HG02642 (cell line): Measurements from ENCODE around the gene GTF3C1.

ENCODE experiments used
- ATAC-seq: cut with Tn5 transposase; IDR thresholded peaks from one replicate; pipeline ENCODE4 v1.9.1; 2021; ENCODE audit warnings: mild to moderate bottlenecking; ENCODE audit not compliant: unreplicated experiment, poor library complexity

GTF3C1 gene

GRCh38 chr16:27528294-27528693, 21.4 kb downstream of the GTF3C1 start:
- ATAC-seq, result no peak

- no peak for ATAC-seq
Observed at GRCh38 chr16:27526180-27526579, 23.5 kb downstream of the GTF3C1 start.

GRCh38 chr16:27522173-27522707, 27.5 kb downstream of the GTF3C1 start:
- no peak for ATAC-seq

- no peak for ATAC-seq
Observed at GRCh38 chr16:27520982-27521673, 28.6 kb downstream of the GTF3C1 start.

GRCh38 chr16:27518226-27518625, 31.5 kb downstream of the GTF3C1 start:
- ATAC-seq, result no peak

- no peak for ATAC-seq
Observed at GRCh38 chr16:27517664-27518063, 32.0 kb downstream of the GTF3C1 start.

GRCh38 chr16:27516365-27516764, 33.3 kb downstream of the GTF3C1 start:
- ATAC-seq, result no peak

GRCh38 chr16:27515874-27516353, 33.8 kb downstream of the GTF3C1 start:
- peak; percentile 58 for ATAC-seq

GRCh38 chr16:27514806-27515205, 34.9 kb downstream of the GTF3C1 start:
- no peak for ATAC-seq

GRCh38 chr16:27511657-27512448, 37.9 kb downstream of the GTF3C1 start:
- no peak for ATAC-seq

GRCh38 chr16:27508476-27508875, 41.2 kb downstream of the GTF3C1 start:
- ATAC-seq, result no peak

GRCh38 chr16:27506771-27507170, 42.9 kb downstream of the GTF3C1 start:
- no peak for ATAC-seq

GRCh38 chr16:27505297-27506236, 44.1 kb downstream of the GTF3C1 start:
- ATAC-seq, result no peak

GRCh38 chr16:27503662-27504061, 46.1 kb downstream of the GTF3C1 start:
- ATAC-seq, result no peak

- ATAC-seq, result no peak
Observed at GRCh38 chr16:27500801-27501200, 48.9 kb downstream of the GTF3C1 start.

GRCh38 chr16:27499659-27500055, 50.1 kb downstream of the GTF3C1 start:
- ATAC-seq, result no peak

- no peak for ATAC-seq
Observed at GRCh38 chr16:27498916-27499658, 50.6 kb downstream of the GTF3C1 start.

GRCh38 chr16:27498031-27498825, 51.5 kb downstream of the GTF3C1 start:
- ATAC-seq, result no peak

GRCh38 chr16:27495191-27495590, 54.5 kb downstream of the GTF3C1 start:
- no peak for ATAC-seq
